B cell (primary cell): ENCODE measurements around the gene LGR5. TPM values are rescaled to one million over a fixed set of nuclear protein-coding genes. Genes with fewer than 3 reads are reported as not detected.

ENCODE experiments used
- ATAC-seq: fragments of 200-7000 bp; cut with Tn5 transposase; one replicate; pipeline ENCODE4 v1.10.0; 2021; ENCODE audit warnings: low read depth, mild to moderate bottlenecking, moderate number of reproducible peaks, moderate library complexity
- CTCF ChIA-PET: fragments of 350-600 bp; sonication (Branson Sonifier 250); formaldehyde crosslinking; loops from one replicate; lab custom pipeline; 2021; ENCODE audit warnings: antibody characterized with exemption, inconsistent platforms; lab: Charles Lee
- POLR2A ChIA-PET: fragments of 350-600 bp; sonication (Branson Sonifier 250); formaldehyde crosslinking; loops from one replicate; lab custom pipeline; 2021; ENCODE audit warnings: antibody characterized with exemption; lab: Charles Lee
- DNase-seq: peaks from one replicate; pipeline ENCODE4 v3.0.0; 2013
- H2AFZ ChIP-seq: 2 replicates; pipeline ENCODE4 v1.6.1; 2012; ENCODE audit warnings: mild to moderate bottlenecking, low read depth, low read length; ENCODE audit not compliant: insufficient read depth, poor library complexity, severe bottlenecking
- H3K27ac ChIP-seq, 2 donors: 1 replicate in 1 of 2; 2 replicates in 1 of 2; pipeline ENCODE4 v1.5.1; 2012 to 2013; ENCODE audit warnings: low read length in 2 of 2, mild to moderate bottlenecking in 2 of 2, moderate library complexity in 1 of 2
- H3K27me3 ChIP-seq, 4 experiments: fragments of 200-600 bp in 1 of 4; sonication (generic) in 1 of 4; replicated peaks in 1 of 4; 1 replicate in 2 of 4; 2 replicates in 2 of 4; pipeline versions ENCODE4 v1.6.1 to v1.7.0; 2013 to 2016; ENCODE audit warnings: low read length in 3 of 4, mild to moderate bottlenecking in 2 of 4, mixed read lengths in 1 of 4, moderate library complexity in 1 of 4; ENCODE audit not compliant: insufficient read depth in 4 of 4, control insufficient read depth in 3 of 4; ENCODE audit errors: control extremely low read depth in 1 of 4
- H3K36me3 ChIP-seq, 2 experiments: replicated peaks in 1 of 2; 1 replicate in 1 of 2; 2 replicates in 1 of 2; pipeline versions ENCODE4 v1.6.1 to v1.7.1; 2013; ENCODE audit warnings: low read length in 1 of 2; ENCODE audit not compliant: insufficient read depth in 2 of 2, control insufficient read depth in 1 of 2; ENCODE audit errors: control extremely low read depth in 1 of 2, extremely low read depth in 1 of 2
- H3K4me1 ChIP-seq, 2 donors: fragments of 200-600 bp in 1 of 2; sonication (generic) in 1 of 2; 1 replicate in 1 of 2; 2 replicates in 1 of 2; pipeline versions ENCODE4 v1.5.1 to v1.6.1; 2013 to 2017; ENCODE audit warnings: low read length in 2 of 2; ENCODE audit not compliant: control insufficient read depth in 2 of 2, insufficient read depth in 2 of 2
- H3K4me2 ChIP-seq: replicated peaks from 2 replicates; pipeline ENCODE3; 2012; ENCODE audit warnings: mild to moderate bottlenecking, low read depth, low read length; ENCODE audit not compliant: poor library complexity, severe bottlenecking
- H3K4me3 ChIP-seq, 5 experiments: fragments of 200-600 bp in 1 of 5; sonication (generic) in 1 of 5; 1 replicate in 3 of 5; 2 replicates in 2 of 5; pipeline versions ENCODE4 v1.5.1 to v1.7.0; 2011 to 2016; ENCODE audit warnings: low read length in 4 of 5, mild to moderate bottlenecking in 4 of 5, low read depth in 2 of 5, control low read depth in 1 of 5, moderate library complexity in 1 of 5; ENCODE audit not compliant: insufficient read depth in 1 of 5; ENCODE audit errors: control extremely low read depth in 1 of 5, extremely low read depth in 1 of 5
- H3K79me2 ChIP-seq: fragments of 200-600 bp; sonication (generic); one replicate; pipeline ENCODE4 v1.6.0; 2016; ENCODE audit warnings: low read length; ENCODE audit not compliant: control insufficient read depth, insufficient read depth
- H3K9ac ChIP-seq: fragments of 200-600 bp; sonication (generic); 2 replicates; pipeline ENCODE4 v1.6.1; 2017; ENCODE audit warnings: mild to moderate bottlenecking, low read length, moderate library complexity
- H3K9me3 ChIP-seq, 3 donors: one replicate each; pipeline versions ENCODE4 v1.6.1 to v1.7.1; 2013; ENCODE audit warnings: low read length in 2 of 3; ENCODE audit not compliant: control insufficient read depth in 2 of 3, insufficient read depth in 1 of 3; ENCODE audit errors: control extremely low read depth in 1 of 3
- H4K20me1 ChIP-seq: 2 replicates; pipeline ENCODE4 v1.6.0; 2012; ENCODE audit warnings: mild to moderate bottlenecking, low read length; ENCODE audit not compliant: insufficient read depth, control insufficient read depth, poor library complexity, severe bottlenecking
- H3K27ac Mint-ChIP-seq: one replicate; pipeline ENCODE4 v1.8.0; 2021; ENCODE audit warnings: mixed read lengths
- H3K27me3 Mint-ChIP-seq: one replicate; pipeline ENCODE4 v1.8.0; 2021; ENCODE audit warnings: mixed read lengths
- H3K4me1 Mint-ChIP-seq: one replicate; pipeline ENCODE4 v1.8.0; 2021; ENCODE audit warnings: mixed read lengths
- H3K4me3 Mint-ChIP-seq: one replicate; pipeline ENCODE4 v1.8.0; 2021; ENCODE audit warnings: mixed read lengths
- H3K9me3 Mint-ChIP-seq: one replicate; pipeline ENCODE4 v1.8.0; 2022; ENCODE audit warnings: mixed read lengths; ENCODE audit not compliant: insufficient read depth
- EZH2 ChIP-seq: IDR thresholded peaks from 2 replicates; pipeline ENCODE4 v1.6.1; 2012; ENCODE audit warnings: borderline replicate concordance, low read depth, mild to moderate bottlenecking, moderate library complexity, low read length; ENCODE audit not compliant: insufficient read depth, poor library complexity, severe bottlenecking
- WGBS: methylation state at CpG from one replicate; pipeline ENCODE4 v1.1.5; 2013; ENCODE audit warnings: missing lambda C conversion rate; ENCODE audit not compliant: insufficient coverage; 5-methylcytosine and 5-hydroxymethylcytosine counted together
- intact Hi-C: fragments of 100-400 bp; cut with micrococcal nuclease; formaldehyde crosslinking; loops from one replicate; pipeline ENCODE4 v1.10.0; 2022
- polyA plus RNA-seq: library from polyadenylated mRNA; depleted of rRNA; stranded (reverse); fragments of >200 nt; gene quantifications from 2 replicates; pipeline ENCODE4 v1.2.3, GENCODE V29; 2012
- total RNA-seq, 2 donors: library from RNA; stranded (reverse); fragments of 120-200 nt in 1 of 2; gene quantifications; 1 replicate in 1 of 2; 2 replicates in 1 of 2; pipeline versions ENCODE4 v1.2.3 to v1.2.4, GENCODE V29; 2013 to 2022
- TF ChIP-seq, protein P1 (sequence below): fragments of 200-600 bp; IDR thresholded peaks from one replicate; pipeline ENCODE4 v1.8.0; 2022; ENCODE audit warnings: antibody characterized with exemption, mild to moderate bottlenecking

LGR5 gene
- total and polyA plus RNA-seq, 2 donors (not counting 1 experiment from before 2014, with no cell fraction given) = 0.06 TPM; not detected in 1

GRCh38 chr12:71584356-71584755 lies 144.8 kb downstream of the LGR5 start:
- Histone ChIP-seq H3K79me2 (no peaks in the 10 kb centered on the region), H3K27ac (no peak overlapping the region), H3K4me2 (no peak overlapping the region), H3K9me3 (no peaks in the 10 kb centered on the region), H3K36me3 (no peaks in the 10 kb centered on the region), H3K4me1 (no peaks in the 10 kb centered on the region), H4K20me1 (no peaks in the 10 kb centered on the region), H3K9ac (no peak overlapping the region), H2AFZ (no peak overlapping the region), H3K4me3 (no peak overlapping the region), H3K27me3 (no peaks in the 10 kb centered on the region)
- no peak for TF ChIP-seq EZH2
- TF ChIP-seq, protein P1, sequence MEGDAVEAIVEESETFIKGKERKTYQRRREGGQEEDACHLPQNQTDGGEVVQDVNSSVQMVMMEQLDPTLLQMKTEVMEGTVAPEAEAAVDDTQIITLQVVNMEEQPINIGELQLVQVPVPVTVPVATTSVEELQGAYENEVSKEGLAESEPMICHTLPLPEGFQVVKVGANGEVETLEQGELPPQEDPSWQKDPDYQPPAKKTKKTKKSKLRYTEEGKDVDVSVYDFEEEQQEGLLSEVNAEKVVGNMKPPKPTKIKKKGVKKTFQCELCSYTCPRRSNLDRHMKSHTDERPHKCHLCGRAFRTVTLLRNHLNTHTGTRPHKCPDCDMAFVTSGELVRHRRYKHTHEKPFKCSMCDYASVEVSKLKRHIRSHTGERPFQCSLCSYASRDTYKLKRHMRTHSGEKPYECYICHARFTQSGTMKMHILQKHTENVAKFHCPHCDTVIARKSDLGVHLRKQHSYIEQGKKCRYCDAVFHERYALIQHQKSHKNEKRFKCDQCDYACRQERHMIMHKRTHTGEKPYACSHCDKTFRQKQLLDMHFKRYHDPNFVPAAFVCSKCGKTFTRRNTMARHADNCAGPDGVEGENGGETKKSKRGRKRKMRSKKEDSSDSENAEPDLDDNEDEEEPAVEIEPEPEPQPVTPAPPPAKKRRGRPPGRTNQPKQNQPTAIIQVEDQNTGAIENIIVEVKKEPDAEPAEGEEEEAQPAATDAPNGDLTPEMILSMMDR = no peak
- Mint-ChIP-seq H3K27me3 (peaks cover 13% of the 10 kb centered on the region), H3K4me3 (no peak overlapping the region), H3K9me3 (no peaks in the 10 kb centered on the region), H3K27ac (no peak overlapping the region), H3K4me1 (no peaks in the 10 kb centered on the region)
- ChIA-PET POLR2A (no interaction called here), CTCF (no interaction called here)
- WGBS = 74% methylated on average over 2 of the region's 3 CpGs
- intact Hi-C loops = no loop called here
- DNase-seq (no peak), ATAC-seq (no peak)

DNA sequence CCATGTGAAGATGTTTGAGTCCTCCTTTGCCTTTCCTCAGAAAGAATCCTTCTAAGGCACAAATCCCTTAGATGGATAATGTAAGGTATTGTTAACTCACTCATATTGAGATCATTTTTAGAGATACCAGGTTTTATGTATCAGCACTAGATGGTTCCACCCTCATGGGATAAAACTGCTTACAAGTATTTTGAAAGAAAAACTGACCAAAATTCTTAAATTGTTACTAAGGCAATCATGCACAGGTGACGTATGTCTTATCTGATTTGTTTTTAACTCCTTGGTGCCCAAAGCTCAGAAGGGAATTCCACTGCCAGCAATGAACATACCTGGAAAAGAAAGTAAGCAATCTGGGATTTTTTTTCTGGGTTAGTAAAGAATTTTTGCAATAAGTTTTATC lies 145.6 kb downstream of the LGR5 start:
- WGBS = 83% methylated on average over 1 of the region's 1 CpG
- Histone ChIP-seq H3K4me1 (no peaks in the 10 kb centered on the region), H2AFZ (no peak overlapping the region), H3K27ac (no peak overlapping the region), H3K79me2 (no peaks in the 10 kb centered on the region), H3K36me3 (no peaks in the 10 kb centered on the region), H3K9ac (no peak overlapping the region), H3K27me3 (no peaks in the 10 kb centered on the region), H4K20me1 (no peaks in the 10 kb centered on the region), H3K4me2 (no peak overlapping the region), H3K4me3 (no peak overlapping the region), H3K9me3 (no peaks in the 10 kb centered on the region)
- DNase-seq (no peak), ATAC-seq (no peak)
- Mint-ChIP-seq H3K27ac (no peak overlapping the region), H3K4me1 (no peaks in the 10 kb centered on the region), H3K27me3 (peaks cover 17% of the 10 kb centered on the region), H3K4me3 (no peak overlapping the region), H3K9me3 (no peaks in the 10 kb centered on the region)
- POLR2A ChIA-PET = no interaction called here
- no peak for TF ChIP-seq EZH2
- TF ChIP-seq, protein P1 = no peak
- intact Hi-C loops = no loop called here
- CTCF ChIA-PET = no interaction called here
